Measurements from ENCODE around the gene DGKK.
A peak's percentile ranks its signal among the peaks of the same experiment; 100 is the strongest.

The DGKK gene

GRCh38 chrX:50470103-50471031, at the start of gene DGKK:
DGKK (minus strand) TSS chrX:50470825; CDS start chrX:50470678, 147 bp downstream.
- DNase-seq: no peak

- no peak for DNase-seq
Measured at GRCh38 chrX:50514811-50515210, 44.2 kb upstream of the DGKK start.

- no peak for DNase-seq
Measured at GRCh38 chrX:50497114-50497513, 26.5 kb upstream of the DGKK start.

GRCh38 chrX:50495616-50496015, 25.0 kb upstream of the DGKK start:
- no peak for DNase-seq

- no peak for DNase-seq
Measured at GRCh38 chrX:50492720-50493119, 22.1 kb upstream of the DGKK start.

GRCh38 chrX:50484662-50485061, 14.0 kb upstream of the DGKK start:
- no peak for DNase-seq

GRCh38 chrX:50483283-50483682, 12.7 kb upstream of the DGKK start:
- DNase-seq: no peak

GRCh38 chrX:50475208-50475607, 4.6 kb upstream of the DGKK start:
- no peak for DNase-seq

GRCh38 chrX:50471390-50471789, 765 bp upstream of the DGKK start:
- no peak for DNase-seq

GRCh38 chrX:50469206-50469605, 1.4 kb downstream of the DGKK start:
- no peak for DNase-seq

GRCh38 chrX:50459615-50460014, 11.0 kb downstream of the DGKK start:
- no peak for DNase-seq

- no peak for DNase-seq
Measured at GRCh38 chrX:50458483-50458882, 12.1 kb downstream of the DGKK start.

- DNase-seq: peak; percentile 27
Measured at GRCh38 chrX:50456712-50457484, 13.7 kb downstream of the DGKK start.

GRCh38 chrX:50452782-50453181, 17.8 kb downstream of the DGKK start:
- no peak for DNase-seq

- no peak for DNase-seq
Measured at GRCh38 chrX:50450324-50450723, 20.3 kb downstream of the DGKK start.

GRCh38 chrX:50448565-50448964, 22.1 kb downstream of the DGKK start:
- peak; percentile 1 for DNase-seq

GRCh38 chrX:50447535-50447934, 23.1 kb downstream of the DGKK start:
- no peak for DNase-seq

- no peak for DNase-seq
Measured at GRCh38 chrX:50442426-50443116, 28.1 kb downstream of the DGKK start.

- no peak for DNase-seq
Measured at GRCh38 chrX:50436797-50437196, 33.8 kb downstream of the DGKK start.

- no peak for DNase-seq
Measured at GRCh38 chrX:50432829-50433289, 37.8 kb downstream of the DGKK start.

- no peak for DNase-seq
Measured at GRCh38 chrX:50431623-50432022, 39.0 kb downstream of the DGKK start.

- DNase-seq: no peak
Measured at GRCh38 chrX:50430917-50431575, 39.6 kb downstream of the DGKK start.

GRCh38 chrX:50428174-50428573, 42.5 kb downstream of the DGKK start:
- DNase-seq: no peak

Measured in inflammatory macrophage treated with lipopolysaccharide for 4 hours (primary cell).